Liver (tissue), 9 donors: Measurements from ENCODE around the gene VAV3. TPM values are rescaled to one million over a fixed set of nuclear protein-coding genes. Genes with fewer than 3 reads are reported as not detected.

Experiments
- DNase-seq: peaks from one replicate; pipeline ENCODE4 v3.0.0-alpha.2; 2017; ENCODE audit warnings: low spot score
- H3K27ac ChIP-seq, 2 donors: one replicate each; pipeline ENCODE4 v1.7.0; 2013; ENCODE audit warnings: inconsistent platforms in 2 of 2, low read length in 2 of 2, control low read depth in 1 of 2, low read depth in 1 of 2, mild to moderate bottlenecking in 1 of 2
- H3K27me3 ChIP-seq, 4 donors: one replicate each; pipeline versions ENCODE4 v1.6.1 to v1.7.0; 2013; ENCODE audit warnings: low read length in 3 of 4, inconsistent platforms in 1 of 4, mild to moderate bottlenecking in 1 of 4, moderate library complexity in 1 of 4; ENCODE audit not compliant: control insufficient read depth in 4 of 4, insufficient read depth in 4 of 4
- H3K36me3 ChIP-seq, 4 donors: one replicate each; pipeline versions ENCODE4 v1.6.1 to v1.7.0; 2013; ENCODE audit warnings: low read length in 3 of 4, mild to moderate bottlenecking in 3 of 4, low read depth in 1 of 4, moderate library complexity in 1 of 4; ENCODE audit not compliant: control insufficient read depth in 4 of 4, insufficient read depth in 3 of 4
- H3K4me1 ChIP-seq, 4 donors: one replicate each; pipeline versions ENCODE4 v1.6.1 to v1.7.0; 2013; ENCODE audit warnings: low read length in 3 of 4, mild to moderate bottlenecking in 3 of 4, moderate library complexity in 1 of 4; ENCODE audit not compliant: control insufficient read depth in 4 of 4, insufficient read depth in 4 of 4
- H3K4me3 ChIP-seq, 3 donors: one replicate each; pipeline versions ENCODE4 v1.6.1 to v1.7.0; 2013; ENCODE audit warnings: low read length in 3 of 3, control low read depth in 1 of 3, low read depth in 1 of 3, mild to moderate bottlenecking in 1 of 3
- H3K9ac ChIP-seq, 2 donors: one replicate each; pipeline ENCODE4 v1.7.0; 2013; ENCODE audit warnings: low read length in 2 of 2, mild to moderate bottlenecking in 2 of 2, moderate library complexity in 2 of 2, control low read depth in 1 of 2, low read depth in 1 of 2
- H3K9me3 ChIP-seq, 4 donors: one replicate each; pipeline versions ENCODE4 v1.6.1 to v1.7.0; 2013; ENCODE audit warnings: low read length in 3 of 4; ENCODE audit not compliant: control insufficient read depth in 4 of 4
- EGR1 ChIP-seq, 2 donors: IDR thresholded peaks; 2 replicates each; pipeline ENCODE4 v1.6.1; 2016 to 2018; ENCODE audit warnings: antibody characterized with exemption in 2 of 2, low read depth in 2 of 2
- FOXA2 ChIP-seq: IDR thresholded peaks from 2 replicates; pipeline ENCODE4 v1.6.1; 2016; ENCODE audit warnings: antibody characterized with exemption
- GABPA ChIP-seq, 2 donors: IDR thresholded peaks in 1 of 2; conservative IDR thresholded peaks in 1 of 2; 2 replicates each; pipeline ENCODE4 v1.6.1; 2016; ENCODE audit warnings: antibody characterized with exemption in 2 of 2, mild to moderate bottlenecking in 1 of 2, moderate library complexity in 1 of 2
- HNF4A ChIP-seq, 2 donors: conservative IDR thresholded peaks; 2 replicates each; pipeline ENCODE4 v1.6.1; 2016; ENCODE audit warnings: antibody characterized with exemption in 2 of 2, mild to moderate bottlenecking in 2 of 2
- HNF4G ChIP-seq: IDR thresholded peaks from 2 replicates; pipeline ENCODE4 v1.6.1; 2016; ENCODE audit warnings: antibody characterized with exemption
- JUND ChIP-seq, 2 donors: IDR thresholded peaks; 2 replicates each; pipeline ENCODE4 v1.6.1; 2016; ENCODE audit warnings: antibody characterized with exemption in 2 of 2
- NR2F2 ChIP-seq: IDR thresholded peaks from 2 replicates; pipeline ENCODE4 v1.6.1; 2016; ENCODE audit warnings: antibody characterized with exemption
- RAD21 ChIP-seq, 2 donors: IDR thresholded peaks; 2 replicates each; pipeline ENCODE4 v1.6.1; 2016; ENCODE audit warnings: antibody characterized with exemption in 2 of 2, mild to moderate bottlenecking in 2 of 2
- RXRA ChIP-seq, 2 donors: IDR thresholded peaks; 2 replicates each; pipeline ENCODE4 v1.6.1; 2017 to 2018; ENCODE audit warnings: antibody characterized with exemption in 2 of 2, mild to moderate bottlenecking in 1 of 2
- TAF1 ChIP-seq: conservative IDR thresholded peaks from 2 replicates; pipeline ENCODE4 v1.6.1; 2016; ENCODE audit warnings: antibody characterized with exemption, mild to moderate bottlenecking
- WGBS: extraction: QIAGEN DNeasy Blood & Tissue Kit; methylation state at CpG from one replicate; pipeline ENCODE4 v1.1.7; 2013; 5-methylcytosine and 5-hydroxymethylcytosine counted together
- polyA plus RNA-seq, 2 donors: library from polyadenylated mRNA; stranded (reverse) in 1 of 2; unstranded in 1 of 2; fragments of 200-250 nt in 1 of 2; fragments of >200 nt in 1 of 2; fragmentation: Nextera tagmentation in 1 of 2; extraction: Ambion mirVana in 1 of 2; gene quantifications; one replicate each; pipeline versions ENCODE4 v1.2.1 to v1.2.3, GENCODE V29; 2013 to 2015
- total RNA-seq, 2 donors: library from RNA; depleted of rRNA; stranded (reverse); fragments of >200 nt; gene quantifications; one replicate each; pipeline ENCODE4 v1.2.3, GENCODE V29; 2014
- TF ChIP-seq, protein P1 (sequence below): IDR thresholded peaks from 2 replicates; pipeline ENCODE4 v1.6.1; 2016; ENCODE audit warnings: antibody characterized with exemption
- TF ChIP-seq, protein P2 (sequence below): IDR thresholded peaks from 2 replicates; pipeline ENCODE4 v1.6.1; 2016; ENCODE audit warnings: antibody characterized with exemption, mild to moderate bottlenecking
- TF ChIP-seq, protein P3 (sequence below): fragments of 150-350 bp; IDR thresholded peaks from 2 replicates; pipeline ENCODE4 v1.5.1; 2017; ENCODE audit warnings: improper control_type of control experiment, low read depth, low read length; ENCODE audit not compliant: missing input control
- TF ChIP-seq, protein P4 (sequence below): IDR thresholded peaks from 2 replicates; pipeline ENCODE4 v1.6.1; 2016; ENCODE audit warnings: antibody characterized with exemption
- TF ChIP-seq, protein P5 (sequence below): IDR thresholded peaks from 2 replicates; pipeline ENCODE4 v1.6.1; 2016; ENCODE audit warnings: antibody characterized with exemption
- donor health status: healthy.
- donor health status: healthy.
- donor health status: healthy.
- donor health status: healthy.
- donor health status: healthy.

Gene VAV3
- total and polyA plus RNA-seq, 4 donors, result 0.46 to 4.8 (median 2.7) TPM

DNA sequence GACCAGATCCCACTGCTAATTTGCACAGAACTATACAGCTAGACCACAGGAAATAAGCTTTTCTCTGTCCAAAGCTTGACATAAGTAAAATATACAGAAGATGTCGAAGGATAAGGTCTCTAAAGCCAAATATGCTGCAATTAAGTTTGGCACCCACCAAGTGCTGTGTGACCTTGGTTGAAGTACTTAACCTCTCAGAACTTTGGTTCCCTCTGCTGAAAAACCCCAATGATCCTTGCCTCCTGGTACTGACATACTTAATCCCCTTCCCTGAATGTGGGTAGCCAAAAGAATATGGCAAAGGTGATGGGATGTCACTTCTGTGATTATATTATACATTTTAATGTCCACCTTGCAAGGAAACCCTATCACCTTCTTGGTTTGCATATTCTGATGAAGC is 290.5 kb downstream of the VAV3 start:
- Histone ChIP-seq H3K27ac (no peak overlapping the region), H3K36me3 (no peaks in the 10 kb centered on the region), H3K9ac (no peak overlapping the region), H3K4me1 (no peaks in the 10 kb centered on the region), H3K9me3 (peaks cover 0 to 4% (median 0%) of the 10 kb centered on the region in 4 donors), H3K27me3 (no peaks in the 10 kb centered on the region), H3K4me3 (no peak overlapping the region)
- TF ChIP-seq HNF4G (no peak), JUND (IDR thresholded peaks at IDR 0.05) (no peak), RXRA (IDR thresholded peaks at IDR 0.05) (no peak), RAD21 (IDR thresholded peaks at IDR 0.05) (no peak), TAF1 (no peak)
- TF ChIP-seq, protein P1, sequence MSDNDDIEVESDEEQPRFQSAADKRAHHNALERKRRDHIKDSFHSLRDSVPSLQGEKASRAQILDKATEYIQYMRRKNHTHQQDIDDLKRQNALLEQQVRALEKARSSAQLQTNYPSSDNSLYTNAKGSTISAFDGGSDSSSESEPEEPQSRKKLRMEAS, result no peak
- WGBS, result 70% methylated on average over 1 of the region's 1 CpG
- DNase-seq, result no peak

DNA sequence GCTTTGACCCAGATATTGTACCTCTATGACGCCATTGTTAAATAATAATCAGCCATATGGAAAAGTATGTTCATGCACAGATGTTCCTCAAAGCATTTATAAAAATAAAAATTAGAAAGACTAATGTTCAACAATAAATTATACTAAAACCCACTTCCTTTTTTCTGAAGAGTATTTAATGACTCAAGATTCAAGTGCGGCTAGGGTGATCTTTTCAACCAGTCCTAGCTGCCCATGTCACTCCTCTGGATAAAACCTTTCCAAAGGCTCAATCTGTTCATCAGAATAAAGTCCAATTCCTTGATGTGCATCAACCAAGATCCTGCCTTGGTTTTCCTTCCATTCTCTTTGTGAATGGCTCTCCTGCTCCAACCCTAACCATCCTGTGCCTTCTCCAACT is 292.0 kb downstream of the VAV3 start:
- no peak overlapping the region for H3K27ac ChIP-seq
- peaks cover 0 to 4% (median 0%) of the 10 kb centered on the region in 4 donors for H3K9me3 ChIP-seq
- TF ChIP-seq RAD21 (IDR thresholded peaks at IDR 0.05) (no peak), EGR1 (IDR thresholded peaks at IDR 0.05; ENCODE audit: low read depth in 2 of 2) (no peak), FOXA2 (no peak), HNF4A (conservative IDR thresholded peaks at IDR 0.05) (no peak), GABPA (IDR thresholded peaks at IDR 0.05 in 1 of 2, conservative IDR thresholded peaks at IDR 0.05 in 1 of 2) (no peak), RXRA (IDR thresholded peaks at IDR 0.05) (no peak), NR2F2 (no peak), TAF1 (no peak), HNF4G (no peak)
- TF ChIP-seq, protein P2, sequence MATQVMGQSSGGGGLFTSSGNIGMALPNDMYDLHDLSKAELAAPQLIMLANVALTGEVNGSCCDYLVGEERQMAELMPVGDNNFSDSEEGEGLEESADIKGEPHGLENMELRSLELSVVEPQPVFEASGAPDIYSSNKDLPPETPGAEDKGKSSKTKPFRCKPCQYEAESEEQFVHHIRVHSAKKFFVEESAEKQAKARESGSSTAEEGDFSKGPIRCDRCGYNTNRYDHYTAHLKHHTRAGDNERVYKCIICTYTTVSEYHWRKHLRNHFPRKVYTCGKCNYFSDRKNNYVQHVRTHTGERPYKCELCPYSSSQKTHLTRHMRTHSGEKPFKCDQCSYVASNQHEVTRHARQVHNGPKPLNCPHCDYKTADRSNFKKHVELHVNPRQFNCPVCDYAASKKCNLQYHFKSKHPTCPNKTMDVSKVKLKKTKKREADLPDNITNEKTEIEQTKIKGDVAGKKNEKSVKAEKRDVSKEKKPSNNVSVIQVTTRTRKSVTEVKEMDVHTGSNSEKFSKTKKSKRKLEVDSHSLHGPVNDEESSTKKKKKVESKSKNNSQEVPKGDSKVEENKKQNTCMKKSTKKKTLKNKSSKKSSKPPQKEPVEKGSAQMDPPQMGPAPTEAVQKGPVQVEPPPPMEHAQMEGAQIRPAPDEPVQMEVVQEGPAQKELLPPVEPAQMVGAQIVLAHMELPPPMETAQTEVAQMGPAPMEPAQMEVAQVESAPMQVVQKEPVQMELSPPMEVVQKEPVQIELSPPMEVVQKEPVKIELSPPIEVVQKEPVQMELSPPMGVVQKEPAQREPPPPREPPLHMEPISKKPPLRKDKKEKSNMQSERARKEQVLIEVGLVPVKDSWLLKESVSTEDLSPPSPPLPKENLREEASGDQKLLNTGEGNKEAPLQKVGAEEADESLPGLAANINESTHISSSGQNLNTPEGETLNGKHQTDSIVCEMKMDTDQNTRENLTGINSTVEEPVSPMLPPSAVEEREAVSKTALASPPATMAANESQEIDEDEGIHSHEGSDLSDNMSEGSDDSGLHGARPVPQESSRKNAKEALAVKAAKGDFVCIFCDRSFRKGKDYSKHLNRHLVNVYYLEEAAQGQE, result no peak
- TF ChIP-seq, protein P3, sequence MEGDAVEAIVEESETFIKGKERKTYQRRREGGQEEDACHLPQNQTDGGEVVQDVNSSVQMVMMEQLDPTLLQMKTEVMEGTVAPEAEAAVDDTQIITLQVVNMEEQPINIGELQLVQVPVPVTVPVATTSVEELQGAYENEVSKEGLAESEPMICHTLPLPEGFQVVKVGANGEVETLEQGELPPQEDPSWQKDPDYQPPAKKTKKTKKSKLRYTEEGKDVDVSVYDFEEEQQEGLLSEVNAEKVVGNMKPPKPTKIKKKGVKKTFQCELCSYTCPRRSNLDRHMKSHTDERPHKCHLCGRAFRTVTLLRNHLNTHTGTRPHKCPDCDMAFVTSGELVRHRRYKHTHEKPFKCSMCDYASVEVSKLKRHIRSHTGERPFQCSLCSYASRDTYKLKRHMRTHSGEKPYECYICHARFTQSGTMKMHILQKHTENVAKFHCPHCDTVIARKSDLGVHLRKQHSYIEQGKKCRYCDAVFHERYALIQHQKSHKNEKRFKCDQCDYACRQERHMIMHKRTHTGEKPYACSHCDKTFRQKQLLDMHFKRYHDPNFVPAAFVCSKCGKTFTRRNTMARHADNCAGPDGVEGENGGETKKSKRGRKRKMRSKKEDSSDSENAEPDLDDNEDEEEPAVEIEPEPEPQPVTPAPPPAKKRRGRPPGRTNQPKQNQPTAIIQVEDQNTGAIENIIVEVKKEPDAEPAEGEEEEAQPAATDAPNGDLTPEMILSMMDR, result no peak
- TF ChIP-seq, protein P4, sequence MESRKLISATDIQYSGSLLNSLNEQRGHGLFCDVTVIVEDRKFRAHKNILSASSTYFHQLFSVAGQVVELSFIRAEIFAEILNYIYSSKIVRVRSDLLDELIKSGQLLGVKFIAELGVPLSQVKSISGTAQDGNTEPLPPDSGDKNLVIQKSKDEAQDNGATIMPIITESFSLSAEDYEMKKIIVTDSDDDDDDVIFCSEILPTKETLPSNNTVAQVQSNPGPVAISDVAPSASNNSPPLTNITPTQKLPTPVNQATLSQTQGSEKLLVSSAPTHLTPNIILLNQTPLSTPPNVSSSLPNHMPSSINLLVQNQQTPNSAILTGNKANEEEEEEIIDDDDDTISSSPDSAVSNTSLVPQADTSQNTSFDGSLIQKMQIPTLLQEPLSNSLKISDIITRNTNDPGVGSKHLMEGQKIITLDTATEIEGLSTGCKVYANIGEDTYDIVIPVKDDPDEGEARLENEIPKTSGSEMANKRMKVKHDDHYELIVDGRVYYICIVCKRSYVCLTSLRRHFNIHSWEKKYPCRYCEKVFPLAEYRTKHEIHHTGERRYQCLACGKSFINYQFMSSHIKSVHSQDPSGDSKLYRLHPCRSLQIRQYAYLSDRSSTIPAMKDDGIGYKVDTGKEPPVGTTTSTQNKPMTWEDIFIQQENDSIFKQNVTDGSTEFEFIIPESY, result no peak
- TF ChIP-seq, protein P1, result no peak
- TF ChIP-seq, protein P5, sequence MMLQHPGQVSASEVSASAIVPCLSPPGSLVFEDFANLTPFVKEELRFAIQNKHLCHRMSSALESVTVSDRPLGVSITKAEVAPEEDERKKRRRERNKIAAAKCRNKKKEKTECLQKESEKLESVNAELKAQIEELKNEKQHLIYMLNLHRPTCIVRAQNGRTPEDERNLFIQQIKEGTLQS, result no peak
- no peak overlapping the region for H3K9ac ChIP-seq
- no peaks in the 10 kb centered on the region for H3K36me3 ChIP-seq
- H3K27me3 ChIP-seq, result no peaks in the 10 kb centered on the region
- H3K4me3 ChIP-seq, result no peak overlapping the region
- WGBS, result 87% methylated on average over 2 of the region's 2 CpGs
- H3K4me1 ChIP-seq, result no peaks in the 10 kb centered on the region
- DNase-seq, result no peak
